K562 (cell line): Measurements from ENCODE around the gene SNX9. TPM values are rescaled to one million over a fixed set of nuclear protein-coding genes. Genes with fewer than 3 reads are reported as not detected.

Experiments used
- ATAC-seq: fragments of 200-7000 bp; cut with Tn5 transposase; 3 replicates; pipeline ENCODE4 v1.9.1; 2020; ENCODE audit warnings: moderate library complexity
- BruUV-seq: library from RNA; stranded (reverse); fragments of 400-500 nt; replicated peaks from 2 replicates; lab custom pipeline; 2021; lab: Mats Ljungman, UMichigan
- CTCF ChIA-PET: fragments of 300-600 bp; formaldehyde crosslinking; extraction: SDS; loops from one replicate; lab custom pipeline; 2021; ENCODE audit warnings: low intra/inter-chr PET ratio; lab: Yijun Ruan, JAX
- POLR2A ChIA-PET: fragments of 300-600, 350-650 bp; sonication (Branson Sonifier 250); formaldehyde crosslinking; extraction: SDS; loops from one replicate; lab custom pipeline; 2021; ENCODE audit warnings: antibody characterized with exemption, inconsistent platforms; lab: Yijun Ruan, JAX
- DNase-seq, 4 experiments: peaks; one replicate each; pipeline versions ENCODE4 v3.0.0 to v3.0.0-alpha.2; 2011 to 2018; ENCODE audit warnings: low spot score in 3 of 4, mixed read lengths in 3 of 4; ENCODE audit errors: extremely low read depth in 1 of 4
- FAIRE-seq: peaks from 2 replicates; lab custom pipeline; 2011; peaks lifted over from hg19 to GRCh38; lab: Jason Lieb, UNC
- H2AFZ ChIP-seq: 2 replicates; pipeline ENCODE4 v1.6.0; 2011; ENCODE audit warnings: low read depth, low read length, control low read depth, inconsistent platforms
- H3K27ac ChIP-seq: fragments of 200-600 bp; 3 replicates; pipeline ENCODE4 v1.8.0; 2011; ENCODE audit warnings: low read depth, mild to moderate bottlenecking, control low read depth, inconsistent platforms, low read length, moderate library complexity, mixed read lengths; ENCODE audit errors: extremely low read depth
- H3K27me3 ChIP-seq, 2 experiments: fragments of 300-600 bp in 1 of 2; 2 replicates in 1 of 2; 3 replicates in 1 of 2; pipeline versions ENCODE4 v1.6.0 to v1.8.0; 2011; ENCODE audit warnings: inconsistent platforms in 2 of 2, low read length in 2 of 2, mild to moderate bottlenecking in 1 of 2, mixed read lengths in 1 of 2, moderate library complexity in 1 of 2; ENCODE audit not compliant: control insufficient read depth in 2 of 2, insufficient read depth in 2 of 2
- H3K36me3 ChIP-seq: fragments of 300-600 bp; 3 replicates; pipeline ENCODE4 v1.8.0; 2011; ENCODE audit warnings: mild to moderate bottlenecking, low read length, inconsistent platforms; ENCODE audit not compliant: control insufficient read depth, insufficient read depth
- H3K4me1 ChIP-seq, 2 experiments: fragments of 200-600 bp in 1 of 2; replicated peaks in 1 of 2; 2 replicates in 1 of 2; 3 replicates in 1 of 2; pipeline versions ENCODE4 v1.5.1 to v1.8.0; 2011; ENCODE audit warnings: inconsistent platforms in 2 of 2, low read length in 2 of 2, mild to moderate bottlenecking in 1 of 2, mixed read lengths in 1 of 2, moderate library complexity in 1 of 2; ENCODE audit not compliant: control insufficient read depth in 2 of 2, insufficient read depth in 2 of 2
- H3K4me2 ChIP-seq: 2 replicates; pipeline ENCODE4 v1.6.1; 2011; ENCODE audit warnings: low read length, control low read depth, inconsistent platforms, mixed read lengths; ENCODE audit not compliant: insufficient read depth
- H3K4me3 ChIP-seq: fragments of 200-600 bp; sonication (generic), shearing (Covaris generic); 2 replicates; pipeline ENCODE4 v1.5.1; 2016; ENCODE audit warnings: control low read depth, inconsistent platforms
- H3K79me2 ChIP-seq: fragments of 200-600 bp; 3 replicates; pipeline ENCODE4 v1.8.0; 2011; ENCODE audit warnings: low read length, inconsistent platforms; ENCODE audit not compliant: control insufficient read depth, insufficient read depth
- H3K9ac ChIP-seq, 2 experiments: 2 replicates each; pipeline versions ENCODE4 v1.6.0 to v1.6.1; 2011; ENCODE audit warnings: low read depth in 2 of 2, low read length in 2 of 2, control low read depth in 1 of 2, inconsistent platforms in 1 of 2, mild to moderate bottlenecking in 1 of 2, mixed read lengths in 1 of 2; ENCODE audit not compliant: insufficient read depth in 1 of 2
- H3K9me1 ChIP-seq: one replicate; pipeline ENCODE4 v1.6.0; 2011; ENCODE audit warnings: inconsistent platforms, mild to moderate bottlenecking, low read length, moderate library complexity; ENCODE audit not compliant: control insufficient read depth, insufficient read depth
- H3K9me3 ChIP-seq: replicated peaks from 2 replicates; pipeline ENCODE4 v1.5.1; 2011; ENCODE audit warnings: low read depth, low read length, inconsistent platforms; ENCODE audit not compliant: control insufficient read depth, insufficient read depth
- H4K20me1 ChIP-seq: replicated peaks from 2 replicates; pipeline ENCODE4 v1.6.1; 2011; ENCODE audit warnings: low read length, inconsistent platforms, mixed read lengths; ENCODE audit not compliant: control insufficient read depth, insufficient read depth
- CBX2 ChIP-seq: fragments of 200-600 bp; sonication (generic); IDR thresholded peaks from one replicate; pipeline ENCODE4 v1.6.1; 2012; ENCODE audit warnings: mild to moderate bottlenecking, low read length, inconsistent platforms; ENCODE audit not compliant: insufficient read depth, poor library complexity, severe bottlenecking
- EGR1 ChIP-seq: fragments of 450-650 bp; conservative IDR thresholded peaks from 2 replicates; pipeline ENCODE4 v1.6.1; 2017; ENCODE audit warnings: mild to moderate bottlenecking
- KLF1 ChIP-seq: fragments of 450-650 bp; IDR thresholded peaks from 2 replicates; pipeline ENCODE4 v1.6.1; 2016; ENCODE audit warnings: missing genetic modification characterization, missing compliant biosample characterization
- NFYB ChIP-seq: IDR thresholded peaks from 2 replicates; pipeline ENCODE4 v1.6.1; 2011; ENCODE audit warnings: mild to moderate bottlenecking, moderate library complexity; ENCODE audit not compliant: insufficient read length; ENCODE audit errors: extremely low read depth
- PHB ChIP-seq: fragments of 250-450 bp; sonication (Bioruptor Pico); IDR thresholded peaks from 2 replicates; pipeline ENCODE4 v1.5.0; 2021
- SMAD4 ChIP-seq: fragments of 250-450 bp; sonication (Bioruptor Pico); conservative IDR thresholded peaks from 2 replicates; pipeline ENCODE4 v1.8.0; 2021; ENCODE audit warnings: inconsistent platforms, mild to moderate bottlenecking, moderate library complexity
- ZNF717 ChIP-seq: fragments of 250-450 bp; sonication (Bioruptor Pico); IDR thresholded peaks from 2 replicates; pipeline ENCODE4 v1.5.0; 2021
- ZNF77 ChIP-seq: fragments of 250-450 bp; sonication (Bioruptor Pico); IDR thresholded peaks from 2 replicates; pipeline ENCODE4 v1.5.0; 2020
- WGBS: fragments of 100-300 bp; shearing (Covaris generic); methylation state at CpG from one replicate; pipeline ENCODE4 v1.1.6; 2016; ENCODE audit warnings: low coverage, mixed read lengths; ENCODE audit not compliant: insufficient coverage; ENCODE audit errors: missing lambda C conversion rate; 5-methylcytosine and 5-hydroxymethylcytosine counted together
- in situ Hi-C: fragments of 300-500 bp; cut with MboI; formaldehyde crosslinking; loops from 4 replicates; pipeline ENCODE4 v1.15.0; 2018; ENCODE audit warnings: inconsistent platforms, mixed read lengths
- intact Hi-C: fragments of 100-400 bp; cut with micrococcal nuclease; formaldehyde crosslinking; loops from 2 replicates; pipeline ENCODE4 v1.14.2; 2022
- polyA plus RNA-seq, 8 experiments: library from polyadenylated mRNA; depleted of rRNA in 4 of 8; stranded (reverse) in 5 of 8; unstranded in 3 of 8; fragments of >200 nt; fragmentation: Nextera tagmentation in 2 of 8; fragmentation: Illumina TruSeq in 1 of 8; extraction: Ambion mirVana in 2 of 8; extraction: Trizol in 1 of 8; gene quantifications; 2 replicates each; pipeline versions ENCODE4 v1.2.1 to v1.2.3, GENCODE V29; 2011 to 2014; ENCODE audit warnings: inconsistent platforms in 1 of 8, missing spikeins in 1 of 8
- total RNA-seq, 7 experiments: library from RNA; depleted of rRNA in 6 of 7; stranded (reverse); fragments of >200 nt in 6 of 7; fragmentation: Illumina TruSeq in 2 of 7; extraction: Trizol in 2 of 7; gene quantifications; 2 replicates each; pipeline versions ENCODE4 v1.2.1 to v1.2.3, GENCODE V29; 2011 to 2021; ENCODE audit warnings: low replicate concordance in 1 of 7

Gene SNX9
- total and polyA plus RNA-seq, 9 of the 15 experiments (the other 6 are each of a cell fraction or from before 2014, with no cell fraction given): 6.0 to 81.7 (median 57.1) TPM

DNA sequence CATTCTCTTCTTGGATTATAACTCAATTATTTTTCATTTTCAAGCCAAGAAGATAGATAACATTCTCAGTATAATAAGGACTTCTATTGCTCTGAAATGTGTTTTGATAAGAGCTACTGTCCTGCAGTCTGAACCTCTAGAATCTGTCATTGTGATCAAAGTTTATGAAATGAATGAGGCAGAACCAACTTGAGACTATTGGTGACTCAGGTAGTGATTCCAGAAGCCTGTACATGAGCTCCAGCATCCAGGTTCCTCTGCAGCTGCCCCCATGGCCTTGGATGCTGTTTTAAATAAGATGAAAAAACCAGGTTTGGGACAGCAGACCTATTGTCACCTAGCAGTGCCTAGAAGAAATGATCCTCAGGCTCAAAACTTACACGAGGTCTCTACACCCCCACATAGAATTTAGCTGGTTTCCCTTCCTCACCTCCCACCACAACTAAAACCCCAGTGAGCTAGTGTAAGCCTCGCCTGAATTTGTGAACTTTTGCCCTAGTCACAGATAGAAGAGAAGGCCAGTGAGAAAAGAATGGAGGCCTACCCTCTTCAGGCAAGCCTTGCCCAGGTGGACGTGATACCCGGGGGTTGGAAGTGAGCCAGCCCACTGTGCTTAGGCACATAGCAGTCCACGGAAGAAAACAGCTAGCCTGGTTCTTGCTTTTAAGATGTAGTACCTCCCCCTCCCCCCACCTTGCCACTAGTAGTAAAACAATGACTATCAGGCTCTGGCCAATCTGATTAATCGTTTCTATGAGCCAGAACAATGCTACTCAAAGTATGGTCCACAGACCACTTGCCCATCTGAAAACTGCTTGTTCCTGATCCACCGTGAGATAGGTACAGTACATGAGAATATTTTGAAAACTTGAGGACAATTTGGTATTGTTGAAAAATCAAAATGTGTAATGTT lies 85.6 kb downstream of the SNX9 start:
- H3K27ac ChIP-seq: no peak overlapping the region
- in situ Hi-C loops (no loop called here), intact Hi-C loops (no loop called here)
- BruUV-seq: no TSS peak
- H3K4me2 ChIP-seq: no peak overlapping the region
- H3K4me3 ChIP-seq: no peak overlapping the region
- no peaks in the 10 kb centered on the region for H3K9me3 ChIP-seq
- H3K4me1 ChIP-seq: peaks cover 0 to 15% of the 10 kb centered on the region in 2 experiments; a peak in 2 of 5 replicates
- no peaks in the 10 kb centered on the region for H3K79me2 ChIP-seq
- no peak overlapping the region for H2AFZ ChIP-seq
- TF ChIP-seq ZNF77 (CRISPR knock-in tag) (no peak), SMAD4 (CRISPR knock-in tag) (0 out of 2 replicates have a peak, but pooled peaks have one; percentile 17)
- no peak overlapping the region for H3K9ac ChIP-seq
- DNase-seq (no peak), ATAC-seq (no peak), FAIRE-seq (no peak)
- no peaks in the 10 kb centered on the region for H3K27me3 ChIP-seq
- H4K20me1 ChIP-seq: no peaks in the 10 kb centered on the region
- ChIA-PET CTCF (no interaction called here), POLR2A (interaction anchor here (0.6 to 1.4 kb wide), 4 partner anchors 8 to 146 kb away, joined by 3 to 8 read pairs (median 4); no protein-coding TSS in a partner anchor)
- H3K36me3 ChIP-seq: peaks cover 84% of the 10 kb centered on the region
- H3K9me1 ChIP-seq: no peaks in the 10 kb centered on the region
- 73% methylated on average over 7 of the region's 7 CpGs for WGBS

DNA sequence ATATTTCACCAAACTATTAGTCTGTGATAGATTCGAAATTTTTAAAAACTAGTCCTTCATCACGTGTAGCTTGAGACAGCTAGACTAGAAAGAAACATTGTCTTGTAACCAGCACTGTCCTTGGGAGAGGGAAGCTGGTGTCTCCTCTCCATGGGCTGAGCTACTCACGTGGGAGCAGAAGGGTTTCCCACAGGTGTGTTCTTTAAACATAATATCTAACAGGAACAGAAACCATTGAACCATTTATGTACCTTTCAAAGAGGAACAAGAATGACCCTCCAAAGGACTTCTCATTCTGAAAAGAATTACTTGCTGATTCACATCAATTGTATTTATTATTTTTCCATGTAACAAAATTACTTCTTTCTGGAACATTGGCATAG lies 86.2 kb downstream of the SNX9 start:
- Histone ChIP-seq H3K4me1 (peaks cover 0 to 15% of the 10 kb centered on the region in 2 experiments; a peak in 2 of 5 replicates), H3K36me3 (peaks cover 86% of the 10 kb centered on the region), H3K27ac (no peak overlapping the region), H3K27me3 (no peaks in the 10 kb centered on the region), H3K4me2 (no peak overlapping the region), H3K79me2 (no peaks in the 10 kb centered on the region), H3K9me3 (no peaks in the 10 kb centered on the region), H4K20me1 (no peaks in the 10 kb centered on the region), H3K9ac (no peak overlapping the region), H2AFZ (no peak overlapping the region), H3K4me3 (no peak overlapping the region), H3K9me1 (no peaks in the 10 kb centered on the region)
- intact Hi-C loops (no loop called here), in situ Hi-C loops (no loop called here)
- ChIA-PET CTCF (no interaction called here), POLR2A (interaction anchor here (0.7 to 1.4 kb wide), 4 partner anchors 9 to 18 kb away, joined by 3 to 8 read pairs (median 4); no protein-coding TSS in a partner anchor)
- WGBS: 90% methylated on average over 3 of the region's 3 CpGs
- no TSS peak for BruUV-seq
- DNase-seq (no peak), FAIRE-seq (no peak), ATAC-seq (no peak)
- TF ChIP-seq CBX2 (no peak), NFYB (no peak), ZNF717 (no peak), EGR1 (no peak), PHB (no peak), KLF1 (tag) (no peak)
